HepG2 (cell line): ENCODE measurements around the gene PLB1. TPM values are rescaled to one million over a fixed set of nuclear protein-coding genes. Genes with fewer than 3 reads are reported as not detected.
A peak's percentile ranks its signal among the peaks of the same experiment; 100 is the strongest.

Source experiments
- AHR ChIP-seq: IDR thresholded peaks from 2 replicates; pipeline ENCODE4 v1.6.1; 2018; ENCODE audit warnings: missing genetic modification reagents, missing compliant biosample characterization
- AKAP8 ChIP-seq: sonication (generic); formaldehyde crosslinking; IDR thresholded peaks from 2 replicates; pipeline ENCODE4 v1.5.1; 2020; ENCODE audit warnings: mild to moderate bottlenecking, missing genetic modification reagents
- ATF7 ChIP-seq, 2 experiments: fragments of 450-650 bp in 1 of 2; sonication (generic) in 1 of 2; formaldehyde crosslinking in 1 of 2; IDR thresholded peaks; 2 replicates each; pipeline versions ENCODE4 v1.4.0 to v1.6.1; 2016 to 2020; ENCODE audit warnings: antibody characterized with exemption in 1 of 2, mild to moderate bottlenecking in 1 of 2, missing genetic modification reagents in 1 of 2
- EHMT2 ChIP-seq: fragments of 200-600 bp; sonication (generic); IDR thresholded peaks from 2 replicates; pipeline ENCODE4 v1.7.0; 2017; ENCODE audit warnings: antibody characterized with exemption, low read depth, low read length, borderline replicate concordance
- FOXA1 ChIP-seq, 2 experiments: fragments of 450-650 bp in 1 of 2; sonication (generic) in 1 of 2; formaldehyde crosslinking in 1 of 2; IDR thresholded peaks; 2 replicates each; pipeline versions ENCODE4 v1.4.0 to v1.6.1; 2016 to 2020; ENCODE audit warnings: missing genetic modification reagents in 1 of 2
- GATAD1 ChIP-seq: IDR thresholded peaks from 2 replicates; pipeline ENCODE4 v1.6.1; 2016; ENCODE audit warnings: missing genetic modification reagents, missing compliant biosample characterization
- GLI4 ChIP-seq: sonication (generic); formaldehyde crosslinking; IDR thresholded peaks from 2 replicates; pipeline ENCODE4 v1.5.1; 2020; ENCODE audit warnings: missing genetic modification reagents, mild to moderate bottlenecking, moderate library complexity, borderline replicate concordance
- HDAC1 ChIP-seq: sonication (generic); formaldehyde crosslinking; IDR thresholded peaks from 2 replicates; pipeline ENCODE4 v1.5.1; 2020; ENCODE audit warnings: mild to moderate bottlenecking, missing genetic modification reagents
- HOXA7 ChIP-seq: sonication (generic); formaldehyde crosslinking; IDR thresholded peaks from 2 replicates; pipeline ENCODE4 v1.8.1; 2022; ENCODE audit warnings: mild to moderate bottlenecking, missing genetic modification reagents, moderate library complexity
- ISL2 ChIP-seq: sonication (generic); formaldehyde crosslinking; IDR thresholded peaks from 2 replicates; pipeline ENCODE4 v1.5.0; 2020; ENCODE audit warnings: missing genetic modification reagents
- LCORL ChIP-seq, 2 experiments: fragments of 450-650 bp in 1 of 2; sonication (generic) in 1 of 2; formaldehyde crosslinking in 1 of 2; IDR thresholded peaks; 2 replicates each; pipeline versions ENCODE4 v1.5.0 to v1.6.1; 2017 to 2020; ENCODE audit warnings: antibody characterized with exemption in 1 of 2, missing genetic modification reagents in 1 of 2
- MIER2 ChIP-seq: IDR thresholded peaks from 2 replicates; pipeline ENCODE4 v1.6.1; 2016; ENCODE audit warnings: missing biosample characterization, missing genetic modification reagents
- MTA1 ChIP-seq: sonication (generic); formaldehyde crosslinking; IDR thresholded peaks from 2 replicates; pipeline ENCODE4 v1.4.0; 2020; ENCODE audit warnings: missing genetic modification reagents, mild to moderate bottlenecking, borderline replicate concordance
- PLRG1 ChIP-seq: fragments of 450-650 bp; conservative IDR thresholded peaks from 2 replicates; pipeline ENCODE4 v1.6.1; 2016
- RAD21 ChIP-seq: fragments of 450-650 bp; formaldehyde crosslinking; IDR thresholded peaks from 2 replicates; pipeline ENCODE4 v1.5.0; 2020; ENCODE audit warnings: mild to moderate bottlenecking
- RXRA ChIP-seq: sonication (generic); formaldehyde crosslinking; IDR thresholded peaks from 2 replicates; pipeline ENCODE4 v1.5.1; 2020; ENCODE audit warnings: missing genetic modification reagents
- SIN3A ChIP-seq: IDR thresholded peaks from 2 replicates; pipeline ENCODE4 v1.6.1; 2011; ENCODE audit warnings: low read depth, mild to moderate bottlenecking, control low read depth, low read length, borderline replicate concordance
- TAF15 ChIP-seq: fragments of 200-400 bp; formaldehyde crosslinking; IDR thresholded peaks from one replicate; pipeline ENCODE4 v1.6.1; 2018; ENCODE audit warnings: mild to moderate bottlenecking, low read depth, low read length; ENCODE audit not compliant: poor library complexity, severe bottlenecking
- TARDBP ChIP-seq: sonication (generic); formaldehyde crosslinking; IDR thresholded peaks from 2 replicates; pipeline ENCODE4 v1.8.0; 2022; ENCODE audit warnings: mild to moderate bottlenecking, missing genetic modification reagents
- TFAP4 ChIP-seq: sonication (generic); IDR thresholded peaks from 2 replicates; pipeline ENCODE4 v1.6.1; 2016; ENCODE audit warnings: low read depth, borderline replicate concordance
- ZNF503 ChIP-seq: sonication (generic); formaldehyde crosslinking; IDR thresholded peaks from 2 replicates; pipeline ENCODE4 v1.4.0; 2020; ENCODE audit warnings: missing genetic modification reagents
- ZNF589 ChIP-seq: sonication (generic); formaldehyde crosslinking; conservative IDR thresholded peaks from 2 replicates; pipeline ENCODE4 v1.8.0; 2022; ENCODE audit warnings: mild to moderate bottlenecking, moderate library complexity, missing genetic modification reagents
- ZNF644 ChIP-seq: IDR thresholded peaks from 2 replicates; pipeline ENCODE4 v1.6.1; 2016; ENCODE audit warnings: low read depth
- ZSCAN20 ChIP-seq: sonication (generic); formaldehyde crosslinking; IDR thresholded peaks from 2 replicates; pipeline ENCODE4 v1.4.0; 2020; ENCODE audit warnings: missing genetic modification reagents, mild to moderate bottlenecking, borderline replicate concordance
- polyA plus RNA-seq, 8 experiments: library from polyadenylated mRNA; depleted of rRNA in 3 of 8; stranded (reverse) in 7 of 8; unstranded in 1 of 8; fragments of >200 nt; fragmentation: Illumina TruSeq in 4 of 8; extraction: Trizol in 4 of 8; gene quantifications; 2 replicates each; pipeline versions ENCODE4 v1.2.1 to v1.2.3, GENCODE V29; 2011 to 2016; ENCODE audit warnings: low read depth in 4 of 8, missing spikeins in 1 of 8, mixed read lengths in 1 of 8; ENCODE audit not compliant: insufficient read depth in 1 of 8
- total RNA-seq, 5 experiments: library from RNA; depleted of rRNA; stranded (reverse); fragments of >200 nt; fragmentation: Illumina TruSeq; extraction: Trizol; gene quantifications; 2 replicates each; pipeline ENCODE4 v1.2.3, GENCODE V29; 2016; ENCODE audit warnings: low read depth in 1 of 5

Gene PLB1
- total and polyA plus RNA-seq, 2 of the 13 experiments (the other 11 are each of a cell fraction or from before 2014, with no cell fraction given), result 0.20 to 1.8 TPM

- TF ChIP-seq AHR (CRISPR knock-in tag) (no peak), MTA1 (no peak), ZNF644 (CRISPR knock-in tag) (peak; percentile 44; the same call in 1 of the 2 replicates), ISL2 (no peak), PLRG1 (no peak), RXRA (CRISPR knock-in tag) (peak; percentile 15; the same call in 1 of the 2 replicates), FOXA1 (IDR thresholded peaks at IDR 0.05) (no peak), FOXA1 (CRISPR knock-in tag; IDR thresholded peaks at IDR 0.05) (0 out of 2 replicates have a peak, but pooled peaks have one; percentile 13), TFAP4 (no peak), GLI4 (CRISPR knock-in tag) (no peak), HDAC1 (CRISPR knock-in tag) (no peak; the same call in 1 of the 2 replicates), HOXA7 (CRISPR knock-in tag) (no peak), AKAP8 (CRISPR knock-in tag) (no peak), ZNF589 (no peak), MIER2 (CRISPR knock-in tag) (0 out of 2 replicates have a peak, but pooled peaks have one; percentile 24), SIN3A (no peak), ZSCAN20 (CRISPR knock-in tag) (no peak), TARDBP (no peak), ZNF503 (CRISPR knock-in tag) (no peak), RAD21 (CRISPR knock-in tag) (no peak), GATAD1 (CRISPR knock-in tag) (peak; percentile 52; the same call in 1 of the 2 replicates), ATF7 (IDR thresholded peaks at IDR 0.05) (no peak), ATF7 (CRISPR knock-in tag; IDR thresholded peaks at IDR 0.05) (no peak), LCORL (IDR thresholded peaks at IDR 0.05) (no peak), LCORL (CRISPR knock-in tag; IDR thresholded peaks at IDR 0.05) (no peak; the same call in 1 of the 2 replicates), EHMT2 (no peak), TAF15 (no peak)
Observed at GRCh38 chr2:28618221-28619141, 122.6 kb downstream of the PLB1 start (continued).
